H1 (cell line): Measurements from ENCODE around the gene TIMM10. TPM values are rescaled to one million over a fixed set of nuclear protein-coding genes. Genes with fewer than 3 reads are reported as not detected.

Experiments
- CTBP2 ChIP-seq: IDR thresholded peaks from 2 replicates; pipeline ENCODE4 v1.7.0; 2011; ENCODE audit warnings: borderline replicate concordance, mild to moderate bottlenecking, moderate library complexity, mixed read lengths, low read length; ENCODE audit not compliant: insufficient read depth, insufficient read length
- polyA plus RNA-seq, 7 experiments: library from polyadenylated mRNA; depleted of rRNA in 3 of 7; stranded (reverse) in 5 of 7; unstranded in 2 of 7; fragments of >200 nt in 5 of 7; fragments of 200-250 nt in 2 of 7; gene quantifications; 1 replicate in 5 of 7; 2 replicates in 1 of 7; 4 replicates in 1 of 7; pipeline versions ENCODE4 v1.2.1 to v1.2.3, GENCODE V29; 2011 to 2013; ENCODE audit warnings: missing spikeins in 2 of 7, mixed read lengths in 2 of 7
- total RNA-seq: library from RNA; stranded (reverse); fragmentation: NEBNext Ultra II Directional; extraction: Animal tissue kit (Norgen Biotek cat#: 25700); gene quantifications from 2 replicates; pipeline ENCODE4 v1.2.1, GENCODE V29; 2021
- TF ChIP-seq, protein P1 (sequence below): IDR thresholded peaks from 2 replicates; pipeline ENCODE4 v1.6.1; 2011; ENCODE audit warnings: low read depth, mild to moderate bottlenecking, low read length; ENCODE audit not compliant: insufficient read depth

Gene TIMM10
- total and polyA plus RNA-seq, 2 of the 8 experiments (the other 6 are each of a cell fraction or from before 2014, with no cell fraction given) = 117 to 227 TPM

DNA sequence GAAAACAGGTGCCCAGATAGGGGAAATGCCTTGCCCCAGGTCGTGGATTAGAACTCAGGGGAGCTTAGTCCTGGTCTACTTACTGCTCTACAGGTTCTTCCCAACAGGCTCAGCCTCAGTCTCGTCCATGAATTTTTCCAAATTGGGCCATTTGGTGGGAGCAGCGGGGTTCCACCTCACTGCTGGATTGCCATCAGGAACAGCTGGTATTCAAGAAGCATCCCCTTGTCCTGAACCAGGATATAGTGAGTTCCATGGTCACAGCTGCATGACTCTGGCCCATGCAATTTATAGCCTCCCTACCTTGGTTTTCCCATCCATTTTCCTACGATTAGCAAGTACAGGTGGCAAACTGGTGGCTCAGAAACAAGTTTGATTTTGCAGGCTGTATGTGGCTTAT lies 43.5 kb upstream of the TIMM10 start (continued):
- no peak for TF ChIP-seq CTBP2
- TF ChIP-seq, protein P1, sequence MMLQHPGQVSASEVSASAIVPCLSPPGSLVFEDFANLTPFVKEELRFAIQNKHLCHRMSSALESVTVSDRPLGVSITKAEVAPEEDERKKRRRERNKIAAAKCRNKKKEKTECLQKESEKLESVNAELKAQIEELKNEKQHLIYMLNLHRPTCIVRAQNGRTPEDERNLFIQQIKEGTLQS = no peak
